A549 treated with AZD9567 at 1 μM for 4 hours (cell line): ENCODE data around the gene ZNF587. TPM values are rescaled to one million over a fixed set of nuclear protein-coding genes. Genes with fewer than 3 reads are reported as not detected.

Source experiments
- total RNA-seq: library from RNA; stranded (reverse); fragments of 200-300 nt; extraction: Qiagen RNA extraction; gene quantifications from 5 replicates; pipeline ENCODE4 v1.2.3, GENCODE V29; 2022; ENCODE audit not compliant: insufficient read depth

The ZNF587 gene
- 6.1 to 15.3 TPM (median 7.3 TPM) in 5 replicates for total RNA-seq

DNA sequence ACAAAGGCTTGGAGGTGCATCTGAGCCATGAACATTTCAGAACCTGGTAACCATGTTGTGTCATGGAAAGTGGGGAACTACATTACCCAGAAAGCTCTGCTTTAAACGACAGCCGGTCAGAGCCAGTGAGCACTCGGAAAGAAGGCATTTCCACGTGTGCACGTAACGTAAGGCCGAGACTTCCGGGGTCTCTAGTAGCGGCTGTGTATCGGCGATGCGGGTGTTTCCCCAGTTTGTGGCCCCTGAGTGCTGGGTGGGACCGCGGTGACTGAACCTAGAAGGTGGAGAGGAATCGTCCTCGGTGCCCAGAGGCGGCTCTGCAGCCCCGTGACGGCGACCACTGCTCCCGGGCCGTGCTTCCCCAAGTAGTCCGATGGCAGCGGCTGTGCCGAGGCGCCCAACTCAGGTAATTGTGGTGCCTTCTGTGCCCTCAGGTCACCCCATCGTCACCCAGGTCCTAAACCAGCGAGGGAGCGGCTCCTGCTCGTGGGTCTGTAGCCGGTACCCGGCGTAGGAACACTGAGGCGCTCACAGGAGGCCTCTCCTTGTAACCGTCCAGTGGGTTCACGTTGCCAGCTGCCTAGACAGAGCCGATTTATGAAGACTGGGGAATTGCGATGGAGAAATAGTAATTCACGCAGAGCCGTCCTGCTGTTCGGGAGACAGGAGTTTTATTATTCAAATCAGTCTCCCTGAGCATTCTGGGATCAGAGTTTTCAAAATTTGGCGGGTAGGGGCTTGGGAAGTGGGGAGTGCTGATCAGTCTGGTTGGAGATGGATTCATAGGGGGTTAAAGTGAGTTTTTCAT lies at the start of gene ZNF587:
TSS of gene ZNF587 (plus strand) at position 194 of the 808 bp plus-strand sequence. CDS start at position 374, 180 bp downstream.

DNA sequence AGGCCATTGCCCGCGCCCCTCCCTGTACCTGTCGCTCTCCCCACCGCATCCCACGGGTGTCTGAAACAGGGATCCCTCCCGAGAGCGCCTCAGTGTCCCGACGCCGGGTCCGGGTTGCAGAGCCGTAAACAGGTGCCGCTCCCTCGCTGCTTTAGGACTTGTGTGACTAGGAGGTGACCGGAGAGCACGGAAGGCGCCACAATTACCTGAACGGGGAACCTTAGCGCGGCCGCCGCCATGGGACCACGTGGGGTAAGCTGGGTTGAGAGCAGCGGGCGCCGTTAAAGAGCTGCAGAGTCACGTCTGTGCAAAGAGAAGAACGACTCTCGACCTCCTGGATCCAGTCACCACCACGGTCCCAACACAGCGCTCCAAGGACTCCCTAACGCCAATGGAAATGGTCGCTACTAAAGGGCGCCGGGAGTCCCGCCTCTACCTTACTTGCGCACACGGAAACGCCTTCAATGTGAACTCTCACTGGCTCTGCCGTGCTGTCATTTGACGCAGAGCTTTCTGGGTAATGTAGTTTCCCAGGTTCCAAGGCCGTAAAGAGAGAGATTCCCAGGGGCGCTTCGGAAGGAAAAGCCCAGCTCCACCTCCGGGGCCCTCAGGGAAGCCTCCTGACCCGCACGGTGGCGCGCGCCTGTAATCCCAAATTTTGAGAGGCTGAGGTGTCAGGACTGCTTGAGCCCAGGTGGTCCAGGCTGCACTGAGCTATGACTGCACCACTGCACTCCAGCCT lies 35.0 kb upstream of the ZNF587 start, which contains the start of gene ZNF552:
TSS of gene ZNF552 (minus strand) at position 409 of the 742 bp plus-strand sequence. CDS start at position 239, 170 bp downstream.

DNA sequence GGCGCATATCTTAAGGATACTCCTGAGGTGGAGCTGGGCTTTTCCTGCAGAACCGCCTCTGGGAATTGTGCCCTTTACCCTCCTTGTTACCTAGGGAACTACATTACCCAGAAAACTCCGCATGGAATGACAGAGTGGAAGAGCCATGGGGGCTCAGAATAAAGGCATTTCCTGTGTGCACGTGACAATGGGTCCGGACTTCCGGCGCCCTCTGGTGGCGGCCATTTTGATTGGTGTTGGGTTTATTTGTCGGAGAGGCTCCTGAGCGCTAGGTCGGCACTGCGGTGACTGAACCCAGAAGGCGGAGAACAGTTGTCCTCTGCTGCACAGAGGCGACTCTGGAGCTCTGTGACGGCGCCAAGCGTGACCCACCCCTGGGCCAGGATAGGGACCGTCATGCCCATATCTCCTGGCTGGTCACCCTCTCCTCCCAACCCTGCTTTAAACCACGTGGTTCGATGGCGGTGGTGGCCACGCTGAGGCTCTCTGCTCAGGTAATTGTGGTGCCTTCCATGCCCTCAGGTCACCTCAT lies 19.5 kb upstream of the ZNF587 start, which contains the start of gene ZNF587B:
TSS of gene ZNF587B (plus strand) at position 229 of the 532 bp plus-strand sequence. CDS start at position 459, 230 bp downstream.

DNA sequence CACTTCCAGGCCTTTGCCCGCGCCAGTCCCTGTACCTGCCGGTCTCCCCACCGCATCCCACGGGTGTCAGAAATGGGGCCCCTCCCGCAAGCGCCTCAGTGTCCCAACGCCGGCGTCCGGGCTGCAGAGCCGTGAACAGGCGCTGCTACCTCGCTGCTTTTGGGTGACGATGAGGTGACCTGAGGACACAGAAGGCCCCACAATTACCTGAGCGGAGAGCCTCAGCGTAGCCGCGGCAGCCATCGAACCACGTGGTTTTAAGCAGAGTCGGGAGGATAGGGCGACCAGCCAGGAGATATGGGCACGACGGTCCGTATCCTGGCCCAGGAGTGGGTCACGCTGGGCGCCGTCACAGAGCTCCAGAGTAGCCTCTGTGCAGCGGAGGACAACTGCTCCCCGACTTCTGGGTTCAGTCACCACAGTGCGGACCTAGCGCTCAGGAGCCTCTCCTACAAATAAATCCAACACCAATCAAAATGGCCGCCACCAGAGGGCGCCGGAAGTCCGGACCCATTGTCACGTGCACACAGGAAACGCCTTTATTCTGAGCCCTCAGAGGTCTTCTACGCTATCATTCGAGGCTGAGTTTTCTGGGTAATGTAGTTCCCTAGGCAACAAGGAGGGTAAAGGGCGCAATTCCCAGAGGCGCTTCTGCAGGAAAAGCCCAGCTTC lies 39.0 kb downstream of the ZNF587 start, which contains the start of gene ZNF814:
TSS of gene ZNF814 (minus strand) at position 478 of the 672 bp plus-strand sequence. CDS start at position 243, 235 bp downstream.

Other genes starting within 250 kb of the ZNF587 start
- 3.9 to 6.5 TPM (median 4.6 TPM) in 5 replicates for gene ZNF530, start 250.0 kb upstream of the ZNF587 start, total RNA-seq
- 7.5 to 20.4 TPM (median 8.9 TPM) in 5 replicates for gene ZNF134, start 235.6 kb upstream of the ZNF587 start, total RNA-seq
- 5.6 to 7.8 TPM (median 6.5 TPM) in 5 replicates for gene ZNF211, start 216.7 kb upstream of the ZNF587 start, total RNA-seq
- gene ZSCAN4, start 180.9 kb upstream of the ZNF587 start, total RNA-seq = not detected in 5 replicates
- 5.3 to 5.6 TPM (median 5.6 TPM) in 5 replicates for gene ZNF551, start 167.9 kb upstream of the ZNF587 start, total RNA-seq
- gene ZNF154, start 140.7 kb upstream of the ZNF587 start, total RNA-seq = not detected in 5 replicates
- gene ZNF671, start 122.2 kb upstream of the ZNF587 start, total RNA-seq = 0.76 to 1.3 TPM (median 1.0 TPM) in 5 replicates
- 5.2 to 10.3 TPM (median 5.8 TPM) in 5 replicates for gene ZNF776, start 103.0 kb upstream of the ZNF587 start, total RNA-seq
- gene ZNF586, start 80.2 kb upstream of the ZNF587 start, total RNA-seq = 4.8 to 12.4 TPM (median 5.5 TPM) in 5 replicates
- gene ZNF552, start 34.9 kb upstream of the ZNF587 start, total RNA-seq = 4.9 to 7.3 TPM (median 5.0 TPM) in 5 replicates
- gene ZNF587B, start 19.6 kb upstream of the ZNF587 start, total RNA-seq = 5.4 to 7.7 TPM (median 7.6 TPM) in 5 replicates
- gene ZNF814, start 39.2 kb downstream of the ZNF587 start, total RNA-seq = 1.8 to 3.6 TPM (median 3.1 TPM) in 4 of 5 replicates, not detected in the other
- gene ZNF417, start 66.7 kb downstream of the ZNF587 start, total RNA-seq = 2.7 to 4.3 TPM (median 3.4 TPM) in 5 replicates
- gene ZNF418, start 85.5 kb downstream of the ZNF587 start, total RNA-seq = 0.91 to 1.2 TPM (median 1.1 TPM) in 5 replicates
- 0.94 to 1.4 TPM (median 1.2 TPM) in 5 replicates for gene ZNF256, start 97.8 kb downstream of the ZNF587 start, total RNA-seq
- 0.09 TPM in 1 of 5 replicates, not detected in the others for gene C19orf18, start 124.7 kb downstream of the ZNF587 start, total RNA-seq
- 1.0 to 3.6 TPM (median 2.6 TPM) in 5 replicates for gene ZNF606, start 153.0 kb downstream of the ZNF587 start, total RNA-seq
- gene ZSCAN1, start 184.2 kb downstream of the ZNF587 start, total RNA-seq = not detected in 5 replicates
- gene ZNF135, start 209.4 kb downstream of the ZNF587 start, total RNA-seq = not detected in 5 replicates
- 1.5 to 2.8 TPM (median 1.7 TPM) in 5 replicates for gene ZSCAN18, start 248.4 kb downstream of the ZNF587 start, total RNA-seq